HCT116 (cell line): Measurements from ENCODE around the gene GBGT1.

Experiments
- CBX3 ChIP-seq: IDR thresholded peaks from 2 replicates; pipeline ENCODE4 v1.6.1; 2012; ENCODE audit warnings: low read depth
- CTCF ChIP-seq, 3 experiments: fragments of 200-600 bp in 1 of 3; sonication (generic) in 1 of 3; IDR thresholded peaks in 2 of 3; conservative IDR thresholded peaks in 1 of 3; 2 replicates each; pipeline ENCODE4 v1.5.1; 2012 to 2017; ENCODE audit warnings: low read depth in 2 of 3, low read length in 2 of 3, antibody characterized with exemption in 1 of 3, borderline replicate concordance in 1 of 3, control low read depth in 1 of 3, mild to moderate bottlenecking in 1 of 3, mixed read lengths in 1 of 3, mixed run types in 1 of 3, moderate library complexity in 1 of 3; ENCODE audit not compliant: insufficient read depth in 1 of 3
- EGR1 ChIP-seq: IDR thresholded peaks from 2 replicates; pipeline ENCODE4 v1.6.1; 2012; ENCODE audit warnings: low read depth
- EZH2 ChIP-seq: fragments of 200-600 bp; sonication (generic); IDR thresholded peaks from 2 replicates; pipeline ENCODE4 v1.6.1; 2017; ENCODE audit warnings: antibody characterized with exemption, mixed run types
- FOSL1 ChIP-seq: IDR thresholded peaks from 2 replicates; pipeline ENCODE4 v1.6.1; 2012; ENCODE audit warnings: low read depth
- MAX ChIP-seq: IDR thresholded peaks from 2 replicates; pipeline ENCODE4 v1.6.1; 2012
- POLR2A ChIP-seq: IDR thresholded peaks from 2 replicates; pipeline ENCODE4 v1.7.0; 2011; ENCODE audit warnings: borderline replicate concordance; ENCODE audit not compliant: insufficient read depth, insufficient read length; ENCODE audit errors: extremely low read depth
- POLR2AphosphoS5 ChIP-seq: IDR thresholded peaks from 2 replicates; pipeline ENCODE4 v1.6.1; 2011; ENCODE audit warnings: mild to moderate bottlenecking, low read depth, low read length, moderate library complexity
- ZNF274 ChIP-seq: fragments of 200-500 bp; sonication (Bioruptor generic); IDR thresholded peaks from 2 replicates; pipeline ENCODE4 v1.6.1; 2014; ENCODE audit warnings: mild to moderate bottlenecking, low read depth, low read length, inconsistent platforms

GRCh38 chr9:133195029-133195428, 31.3 kb upstream of the GBGT1 start:
- TF ChIP-seq CTCF (IDR thresholded peaks at IDR 0.05 in 2 of 3, conservative IDR thresholded peaks at IDR 0.05 in 1 of 3; ENCODE audit: borderline replicate concordance in 1 of 3, insufficient read depth in 1 of 3, low read depth in 2 of 3, low read length in 2 of 3), result no peak
- TF ChIP-seq ZNF274, result no peak
- TF ChIP-seq CBX3, result no peak
- no peak for TF ChIP-seq POLR2A
- no peak for TF ChIP-seq POLR2AphosphoS5
- TF ChIP-seq EGR1, result no peak
- TF ChIP-seq MAX, result no peak
- no peak for TF ChIP-seq FOSL1
- TF ChIP-seq EZH2, result no peak
